NB4 (cell line): ENCODE results near the gene CRISPLD2.

Experiments used
- DNase-seq: peaks from one replicate; pipeline ENCODE4 v3.0.0; 2010; ENCODE audit warnings: low read depth
- H3K4me3 ChIP-seq: one replicate; pipeline ENCODE4 v1.5.1; 2011; ENCODE audit warnings: mild to moderate bottlenecking, low read depth, low read length, moderate library complexity
- CTCF ChIP-seq: IDR thresholded peaks from one replicate; pipeline ENCODE4 v1.5.1; 2012; ENCODE audit warnings: low read depth, low read length
- MYC ChIP-seq: IDR thresholded peaks from 2 replicates; pipeline ENCODE4 v1.6.1; 2011; ENCODE audit warnings: low read depth, low read length
- POLR2A ChIP-seq: IDR thresholded peaks from 2 replicates; pipeline ENCODE4 v1.6.1; 2011; ENCODE audit warnings: mild to moderate bottlenecking; ENCODE audit not compliant: insufficient read length; ENCODE audit errors: extremely low read depth
- TF ChIP-seq, protein P1 (sequence below): IDR thresholded peaks from 2 replicates; pipeline ENCODE4 v1.6.1; 2011; ENCODE audit warnings: low read depth, low read length

CRISPLD2 gene

DNA sequence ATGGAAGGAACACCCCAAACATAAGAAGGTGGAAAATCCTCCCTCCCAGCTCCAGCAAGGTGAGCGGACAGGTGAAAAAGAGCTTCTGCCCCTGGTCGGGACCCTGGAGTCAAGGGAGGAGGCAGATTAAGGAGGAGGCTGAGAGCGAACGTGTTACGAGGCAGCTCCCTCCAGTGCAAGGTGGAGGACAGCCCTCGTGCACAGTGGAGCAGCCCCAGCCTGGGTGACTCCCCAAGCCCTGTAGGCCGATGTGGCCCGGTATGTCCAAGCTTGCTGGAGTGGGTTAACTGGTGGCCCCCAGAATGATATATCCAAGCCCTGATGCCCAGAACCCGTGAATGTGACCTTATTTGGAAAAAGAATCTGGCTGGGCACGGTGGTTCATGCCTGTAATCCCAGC, 15.5 kb upstream of the CRISPLD2 start:
- no peak for TF ChIP-seq POLR2A
- H3K4me3 ChIP-seq: no peak overlapping the region
- DNase-seq: no peak

DNA sequence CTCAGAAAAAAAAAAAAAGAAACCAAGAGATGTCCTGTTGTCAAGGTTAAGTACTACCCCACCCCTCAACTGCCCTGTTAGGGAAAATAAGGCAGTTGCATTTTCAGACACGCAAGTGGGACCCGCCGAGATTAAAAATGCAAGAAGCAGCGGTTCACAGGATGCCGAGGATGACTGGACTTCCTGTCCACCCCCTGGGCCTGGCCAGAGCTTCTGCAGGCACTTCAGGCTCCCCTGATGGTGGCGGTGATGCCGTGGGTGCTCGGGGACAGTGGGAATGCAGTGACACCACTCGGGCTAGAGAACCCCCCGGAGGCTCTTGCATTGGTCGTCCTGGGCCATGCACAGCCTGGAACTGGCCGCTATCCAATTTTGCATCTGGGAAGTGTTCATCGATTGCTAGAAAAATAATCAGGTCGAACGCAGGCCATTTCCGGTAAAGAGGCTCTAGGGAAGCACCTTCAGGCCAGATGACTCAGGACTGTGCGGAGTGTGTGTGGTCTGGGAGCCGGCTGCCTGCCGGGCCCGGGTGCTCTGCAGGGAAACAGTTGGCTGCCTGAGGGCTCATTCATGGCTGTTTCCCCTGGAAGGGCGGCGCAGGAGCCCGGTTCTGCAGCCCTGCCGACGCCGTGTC, 13.4 kb upstream of the CRISPLD2 start:
- DNase-seq: peak; percentile 91
- TF ChIP-seq, protein P1, sequence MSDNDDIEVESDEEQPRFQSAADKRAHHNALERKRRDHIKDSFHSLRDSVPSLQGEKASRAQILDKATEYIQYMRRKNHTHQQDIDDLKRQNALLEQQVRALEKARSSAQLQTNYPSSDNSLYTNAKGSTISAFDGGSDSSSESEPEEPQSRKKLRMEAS: no peak
- TF ChIP-seq MYC: no peak
- TF ChIP-seq CTCF: no peak
- TF ChIP-seq POLR2A: no peak
- H3K4me3 ChIP-seq: peak overlapping the region; percentile 48

DNA sequence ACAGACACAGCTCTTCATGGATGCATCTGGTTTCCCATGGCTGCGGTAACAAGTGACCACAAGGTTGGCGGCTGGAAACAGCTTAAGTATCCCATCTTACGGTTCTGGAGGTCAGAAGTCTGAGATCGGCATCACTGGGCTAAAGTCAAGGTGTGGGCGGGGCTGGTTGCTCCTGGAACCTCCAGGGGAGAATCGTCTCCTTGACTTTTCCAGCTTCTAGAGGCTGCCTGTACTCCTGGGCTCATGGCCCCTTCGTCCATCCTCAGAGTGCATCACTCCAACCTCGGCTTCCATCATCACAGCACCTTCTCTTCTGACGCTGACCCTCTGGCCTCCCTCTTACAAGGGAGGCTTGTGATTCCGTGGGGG, 12.9 kb upstream of the CRISPLD2 start:
- TF ChIP-seq, protein P1: no peak
- no peak for TF ChIP-seq CTCF
- no peak for TF ChIP-seq POLR2A
- no peak for TF ChIP-seq MYC
- peak overlapping the region; percentile 48 for H3K4me3 ChIP-seq
- no peak for DNase-seq

DNA sequence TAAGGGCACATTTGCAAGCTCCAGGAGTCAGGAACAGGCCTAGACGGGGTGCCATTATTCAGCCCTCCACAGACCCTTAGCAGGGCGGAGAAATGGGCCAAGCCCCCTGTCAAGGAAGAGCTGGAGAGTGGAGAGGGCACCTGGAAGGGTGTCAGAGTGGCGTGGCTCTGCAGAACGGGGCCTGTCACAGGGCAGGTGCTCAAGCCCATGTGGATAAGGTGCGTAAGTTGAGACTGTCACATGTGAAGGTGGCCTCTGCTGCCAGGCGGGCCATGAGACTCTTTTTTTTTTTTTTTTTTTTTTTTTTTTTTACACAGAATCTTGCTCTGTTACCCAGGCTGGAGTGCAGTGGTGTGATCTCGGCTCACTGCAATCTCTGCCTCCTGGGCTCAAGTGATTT, 12.0 kb upstream of the CRISPLD2 start:
- no peak overlapping the region for H3K4me3 ChIP-seq
- no peak for DNase-seq
- TF ChIP-seq CTCF (no peak), MYC (no peak), POLR2A (no peak)
- TF ChIP-seq, protein P1: no peak

- peak; percentile 56 for DNase-seq
- TF ChIP-seq POLR2A (no peak), CTCF (no peak), MYC (no peak)
- TF ChIP-seq, protein P1: no peak
- no peak overlapping the region for H3K4me3 ChIP-seq
These were observed 11.0 kb upstream of the CRISPLD2 start for GRCh38 chr16:84808826-84809225.

DNA sequence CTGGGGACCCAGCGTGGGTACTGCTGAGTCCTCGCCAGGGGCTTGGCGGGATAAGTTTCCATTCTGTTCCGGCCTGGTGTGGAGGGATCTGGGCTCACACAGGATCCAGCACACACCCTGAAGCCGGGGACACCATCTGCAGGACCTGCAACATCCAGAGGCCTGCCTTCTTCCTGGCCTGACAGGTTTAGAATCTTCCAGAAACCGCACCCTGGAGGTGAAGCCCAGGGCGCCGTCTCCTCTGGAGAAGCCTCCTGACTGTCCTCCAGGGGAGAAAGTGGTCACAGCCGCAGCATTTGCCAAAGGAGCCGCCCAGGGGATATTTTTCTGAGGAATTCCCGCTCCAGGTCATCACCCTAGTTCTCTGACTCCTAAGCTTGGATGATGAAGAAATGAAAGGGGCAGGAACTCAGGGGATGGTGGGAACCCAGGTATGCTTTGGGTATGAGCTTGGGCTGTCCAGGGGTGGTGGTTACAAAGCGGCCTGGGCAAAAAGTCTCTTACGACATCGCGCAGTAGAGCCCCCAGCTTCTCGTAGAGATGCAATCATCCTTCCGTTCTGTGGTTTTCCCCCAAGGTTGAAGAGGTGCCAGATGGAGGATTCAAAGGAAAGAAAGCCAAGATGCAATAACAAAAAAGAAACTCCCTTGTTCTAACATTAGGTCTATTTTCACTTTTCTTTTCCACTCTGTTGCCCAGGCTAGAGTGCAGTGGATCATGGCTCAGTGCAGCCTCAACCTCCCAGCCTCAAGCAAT, 9.1 kb upstream of the CRISPLD2 start:
- H3K4me3 ChIP-seq: peak overlapping the region; percentile 5
- DNase-seq: peak; percentile 96
- TF ChIP-seq MYC: no peak
- TF ChIP-seq, protein P1: no peak

- H3K4me3 ChIP-seq: no peak overlapping the region
- TF ChIP-seq, protein P1: no peak
- no peak for DNase-seq
These were observed 8.3 kb upstream of the CRISPLD2 start for GRCh38 chr16:84811529-84811928.
